CD4-positive, alpha-beta T cell treated with Interleukin-2 at 100 ng/mL for 4 hours (primary cell): ENCODE measurements around the gene SFRP5.

Source experiments
- DNase-seq: peaks from one replicate; pipeline ENCODE4 v3.0.0-alpha.2; 2020; ENCODE audit warnings: low spot score

Gene SFRP5

DNA sequence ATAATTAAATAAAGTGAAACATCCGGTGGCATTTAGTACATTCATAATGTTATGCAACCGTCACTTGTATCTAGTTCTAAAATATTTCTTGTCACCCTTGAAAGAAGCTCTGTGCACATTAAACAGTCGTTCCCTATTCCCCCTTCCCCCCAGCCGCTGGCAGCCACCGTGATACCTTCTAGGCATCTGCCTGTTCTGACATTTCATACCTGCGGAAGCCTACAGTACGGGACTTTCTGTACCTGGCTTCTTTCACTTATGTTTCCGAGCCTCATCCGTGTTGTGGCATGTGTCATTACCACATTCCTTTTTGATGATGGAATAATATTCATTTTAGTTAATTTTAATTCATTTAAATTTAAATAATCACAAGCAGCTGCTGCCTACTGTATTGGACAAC lies 13.9 kb upstream of the SFRP5 start:
- no peak for DNase-seq

DNA sequence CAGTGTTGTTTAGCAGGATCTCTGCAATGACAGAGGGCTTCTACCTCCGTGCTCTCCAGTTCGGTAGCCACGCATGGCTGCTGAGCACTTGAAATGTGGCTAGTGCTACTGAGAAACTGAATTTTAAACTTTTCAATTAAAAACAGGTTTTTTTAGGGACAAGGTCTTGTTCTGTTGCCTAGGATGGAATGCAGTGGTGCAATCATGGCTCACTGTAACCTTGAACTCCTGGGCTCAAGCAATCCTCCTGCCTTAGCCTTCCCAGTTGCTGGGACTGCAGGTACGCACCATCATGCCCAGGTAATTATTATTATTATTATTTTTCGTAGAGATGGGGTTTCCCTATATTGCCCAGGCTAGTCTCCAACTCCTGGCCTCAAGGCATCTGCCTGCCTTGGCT lies 13.4 kb upstream of the SFRP5 start:
- DNase-seq, result no peak

DNA sequence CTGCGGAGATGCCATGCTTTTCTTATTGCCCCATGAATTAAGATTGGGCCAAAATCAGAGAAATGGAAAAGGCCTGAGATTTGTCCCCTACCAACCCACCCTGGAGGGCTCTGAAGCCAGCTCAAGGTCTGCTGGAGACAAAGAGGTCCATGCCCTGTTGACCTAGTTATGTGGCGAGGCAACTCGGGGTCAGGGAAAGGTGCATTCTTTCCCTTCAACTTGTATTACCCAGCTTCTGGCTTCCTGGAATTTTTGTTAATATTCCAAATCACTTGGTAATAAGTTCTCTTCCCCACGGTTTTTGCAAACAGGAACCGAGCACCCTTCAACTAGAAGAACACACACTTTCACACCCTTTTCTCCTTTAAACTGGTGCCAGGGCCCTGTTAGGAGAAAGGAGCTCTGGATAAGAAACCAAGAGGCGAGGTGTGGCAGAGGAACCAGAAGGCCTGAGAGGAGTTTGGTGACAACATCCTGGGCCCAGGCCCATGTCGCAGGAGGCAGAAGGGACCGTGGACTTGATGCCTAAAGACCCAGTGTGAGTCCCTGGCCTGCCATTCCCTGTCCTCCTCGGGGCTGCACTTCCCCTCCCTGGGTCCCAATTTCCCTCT lies 12.5 kb upstream of the SFRP5 start:
- no peak for DNase-seq

DNA sequence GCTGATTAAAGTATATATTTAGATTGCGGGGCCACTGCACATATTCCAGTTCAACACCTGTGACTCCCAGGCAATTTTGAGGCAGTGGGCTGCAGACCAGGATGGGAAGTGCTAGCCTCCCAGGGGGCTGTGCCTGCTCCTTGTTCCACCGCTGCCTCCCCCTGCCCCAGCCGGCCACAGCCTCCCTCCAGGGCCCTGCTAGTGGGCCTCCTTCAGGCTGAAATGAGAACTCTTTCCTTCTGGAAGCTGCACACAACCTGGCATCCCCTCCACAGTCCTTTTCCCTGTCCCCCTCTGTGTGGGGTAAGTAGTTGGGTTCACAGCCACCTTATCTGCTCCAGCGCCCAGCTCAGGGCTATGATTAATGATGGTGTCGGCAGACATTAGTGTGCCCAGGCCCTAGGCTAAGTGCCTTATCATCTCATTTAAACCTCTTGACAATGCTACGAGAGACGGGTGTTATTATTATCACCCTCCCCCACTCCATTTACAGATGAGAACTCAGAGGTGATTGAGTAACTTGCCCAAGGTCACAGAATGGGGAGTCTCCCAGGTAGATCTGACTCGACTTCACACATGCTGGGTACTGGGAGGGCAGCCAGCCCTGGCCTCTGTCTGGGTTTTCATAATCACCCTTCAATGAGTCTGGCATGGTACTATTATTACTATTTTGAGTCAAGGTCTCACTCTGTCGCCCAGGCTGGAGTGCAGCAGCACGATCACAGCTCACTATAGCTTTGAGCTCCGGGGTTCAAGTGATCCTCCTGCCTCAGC lies 10.8 kb upstream of the SFRP5 start:
- DNase-seq, result no peak

DNA sequence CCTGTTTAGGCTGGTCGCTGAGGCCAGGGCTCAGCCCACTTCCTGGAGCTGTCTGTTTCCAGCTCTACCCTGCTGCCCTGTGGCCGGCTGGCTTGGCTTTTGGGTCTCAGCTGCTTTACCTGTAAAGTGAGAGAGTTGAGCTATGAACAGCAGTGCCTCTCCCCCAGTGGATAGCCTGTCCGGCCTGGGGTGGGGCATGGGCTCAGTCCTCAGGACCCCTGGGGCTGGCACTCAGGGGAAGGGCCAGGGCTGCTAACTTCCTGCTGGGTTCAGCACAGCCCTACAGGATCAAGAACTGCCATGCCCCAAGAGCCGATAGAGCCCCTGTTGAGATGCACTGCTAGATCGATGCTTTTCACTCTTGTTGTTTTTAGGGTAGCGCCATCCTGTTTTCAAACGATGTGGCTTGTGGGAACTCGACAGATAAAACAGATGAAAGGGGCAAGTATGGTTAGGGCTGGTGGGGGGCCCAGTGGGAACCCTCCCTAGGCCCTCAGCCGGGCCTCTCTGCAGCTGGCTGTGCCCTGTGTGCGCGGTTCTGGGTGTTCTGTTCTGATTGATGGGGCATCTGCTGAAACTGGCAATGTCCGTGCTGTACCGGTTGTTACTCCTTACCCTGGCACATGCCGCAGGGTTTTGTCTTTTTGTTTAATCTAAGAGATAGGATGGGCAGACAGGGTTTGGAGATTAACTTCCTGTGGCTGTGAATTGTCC lies 10.0 kb upstream of the SFRP5 start:
- no peak for DNase-seq

DNA sequence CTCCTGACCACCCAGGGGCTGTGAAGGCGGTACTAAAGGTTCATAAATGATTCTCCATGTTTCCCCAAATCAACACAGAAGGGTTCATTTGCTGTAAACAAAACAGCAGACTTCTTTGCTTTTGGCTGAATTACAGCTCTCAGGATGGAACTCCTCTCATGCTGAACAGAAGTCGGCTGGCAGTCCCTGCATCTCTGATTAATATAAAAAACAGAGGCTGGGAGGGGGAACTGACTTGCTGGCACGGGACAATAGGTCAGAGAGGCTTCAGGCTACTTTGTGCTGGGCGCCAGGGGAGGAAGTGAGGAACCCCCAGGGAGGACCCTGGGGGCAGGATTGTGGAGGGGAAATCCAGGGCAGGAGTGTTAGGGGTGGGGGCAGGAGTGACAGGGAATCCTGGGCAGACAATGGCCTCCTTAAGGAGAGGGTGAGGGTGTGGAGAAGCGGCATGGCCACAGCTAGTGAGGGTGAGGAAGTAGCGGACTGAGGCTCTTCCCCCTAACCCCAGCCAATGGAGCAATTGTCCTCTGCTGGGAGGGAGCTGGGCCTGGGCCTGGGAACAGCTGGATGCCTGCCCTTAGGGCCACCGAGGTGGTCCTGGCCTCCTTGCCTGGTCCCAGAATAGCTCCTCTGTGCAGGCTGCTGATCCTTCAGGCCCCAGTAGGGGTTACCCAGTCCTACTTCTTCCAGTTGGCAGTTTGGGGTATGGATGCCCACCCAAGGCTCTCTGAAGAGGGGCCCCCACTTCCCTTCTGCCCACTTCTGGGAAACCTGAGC lies 9.2 kb upstream of the SFRP5 start:
- no peak for DNase-seq

DNA sequence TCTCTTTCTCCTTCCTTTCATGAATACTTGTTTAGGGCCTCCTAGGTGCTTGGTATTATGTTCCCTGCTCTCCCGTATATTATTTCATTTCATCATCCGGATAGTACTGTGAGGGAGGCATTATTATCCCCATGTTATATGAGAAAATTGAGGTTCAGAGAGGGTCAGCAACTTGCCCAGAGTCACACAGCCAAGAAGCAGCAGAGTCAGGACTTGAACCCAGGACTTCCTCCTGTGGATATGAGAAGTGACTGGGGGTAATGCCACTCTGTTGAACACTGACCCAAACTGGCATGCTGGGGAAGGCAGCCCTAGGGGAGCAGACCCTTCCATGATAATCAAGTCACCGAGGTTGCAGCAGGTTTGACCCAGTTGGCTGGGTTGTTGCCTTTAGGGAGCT lies 8.2 kb upstream of the SFRP5 start:
- no peak for DNase-seq

DNA sequence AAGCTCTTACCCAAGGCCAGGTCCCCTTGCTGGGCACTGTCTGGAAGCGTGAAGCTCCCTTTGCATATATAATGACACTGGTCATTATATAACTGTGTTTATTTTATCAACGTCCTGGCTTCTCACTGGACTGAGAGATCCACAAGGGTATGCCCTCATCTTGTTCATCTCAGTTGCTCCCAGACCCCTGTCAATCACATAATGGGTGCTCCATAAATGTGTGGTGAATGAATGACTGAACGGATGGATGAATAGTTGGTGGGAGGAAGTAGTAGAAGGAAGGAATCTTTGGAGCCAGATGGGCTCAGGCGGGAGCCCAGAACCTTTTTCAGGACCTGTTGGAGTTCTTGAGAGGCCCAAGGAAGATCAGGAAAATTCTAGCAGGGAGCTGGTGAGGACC lies 7.7 kb upstream of the SFRP5 start:
- no peak for DNase-seq

DNA sequence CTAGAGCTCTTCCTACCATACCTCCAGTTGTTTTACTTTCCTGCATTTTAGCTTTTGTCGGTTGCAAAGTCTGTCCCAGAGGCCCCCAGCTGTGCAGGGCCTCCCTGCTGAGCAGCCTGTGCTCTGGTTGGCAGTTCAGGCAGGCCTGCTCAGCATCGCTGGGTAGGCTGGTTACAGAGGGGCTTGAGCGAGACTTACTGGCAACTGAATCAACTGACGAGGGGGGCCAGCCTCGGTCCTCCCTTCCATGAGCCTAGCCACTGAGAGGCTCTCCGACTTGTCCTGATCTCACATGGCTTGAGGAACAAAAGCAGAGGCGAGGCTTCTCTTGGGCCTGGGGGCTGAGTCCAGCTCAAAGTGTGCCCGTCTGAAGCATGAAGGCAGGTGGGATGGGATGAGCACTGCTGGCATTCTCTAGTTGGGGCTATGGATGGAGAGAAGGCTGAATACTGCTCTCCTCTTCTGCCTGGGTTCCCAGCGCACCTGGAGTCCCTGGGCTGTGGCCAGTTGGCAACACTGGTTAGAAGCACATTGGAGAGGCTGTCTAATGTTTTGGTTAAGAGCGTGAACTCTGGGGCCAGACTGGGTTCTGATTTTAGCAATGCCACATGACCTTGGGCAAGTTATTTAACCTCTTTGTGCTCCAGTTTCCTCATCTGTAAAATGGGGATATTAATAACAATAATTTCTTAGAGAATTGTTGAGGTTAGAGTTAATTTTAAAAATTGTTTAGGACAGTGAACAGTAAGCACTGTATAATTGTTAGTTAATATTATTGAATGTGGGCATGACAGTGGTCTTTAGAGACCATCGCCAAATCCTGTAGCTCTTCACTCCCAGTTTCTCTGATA lies 6.9 kb upstream of the SFRP5 start:
- DNase-seq, result no peak

DNA sequence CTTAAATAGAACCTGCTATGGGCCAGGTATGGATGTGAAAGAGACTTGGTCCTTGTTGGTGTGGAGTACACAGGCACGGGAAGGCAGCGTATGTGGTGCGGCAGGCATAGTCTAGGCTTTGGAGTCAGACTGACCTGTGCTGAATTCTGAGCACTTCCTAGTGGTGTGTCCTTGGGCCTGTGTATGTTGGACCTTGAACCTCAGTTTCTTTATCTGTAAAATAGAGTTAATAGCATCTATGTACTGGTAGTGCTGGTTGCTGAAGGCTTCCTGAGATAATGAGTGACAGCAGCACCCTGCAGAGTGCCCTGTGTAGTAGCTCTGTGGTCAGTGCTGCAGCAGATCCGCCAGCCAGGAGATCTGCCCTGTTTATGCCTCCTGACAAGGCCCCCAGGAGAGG lies 5.3 kb upstream of the SFRP5 start:
- no peak for DNase-seq

DNA sequence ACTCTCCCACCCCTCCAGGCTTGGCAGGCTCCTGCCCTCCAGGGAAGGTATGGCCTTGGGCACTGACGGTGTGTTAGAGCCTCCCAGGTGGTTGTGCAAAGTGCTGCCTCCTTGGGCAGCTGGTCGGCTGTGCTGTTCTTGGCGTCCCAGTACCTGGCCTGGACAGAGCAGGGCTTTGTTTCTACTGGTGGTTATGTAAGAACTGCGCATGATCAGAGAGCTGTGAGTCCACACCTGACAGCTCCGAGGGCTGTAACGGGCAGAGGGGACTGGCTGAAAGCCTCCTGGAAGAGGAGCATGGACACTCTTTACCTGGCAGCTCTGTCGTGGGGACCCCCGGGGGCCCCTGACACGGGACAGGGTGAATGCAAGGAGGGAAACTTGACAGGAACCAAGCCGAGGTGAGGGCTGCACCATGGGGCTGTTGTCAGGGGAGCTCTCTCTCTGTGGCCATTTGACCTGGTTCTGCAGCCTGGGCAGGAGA lies 3.1 kb upstream of the SFRP5 start:
- DNase-seq, result no peak

DNA sequence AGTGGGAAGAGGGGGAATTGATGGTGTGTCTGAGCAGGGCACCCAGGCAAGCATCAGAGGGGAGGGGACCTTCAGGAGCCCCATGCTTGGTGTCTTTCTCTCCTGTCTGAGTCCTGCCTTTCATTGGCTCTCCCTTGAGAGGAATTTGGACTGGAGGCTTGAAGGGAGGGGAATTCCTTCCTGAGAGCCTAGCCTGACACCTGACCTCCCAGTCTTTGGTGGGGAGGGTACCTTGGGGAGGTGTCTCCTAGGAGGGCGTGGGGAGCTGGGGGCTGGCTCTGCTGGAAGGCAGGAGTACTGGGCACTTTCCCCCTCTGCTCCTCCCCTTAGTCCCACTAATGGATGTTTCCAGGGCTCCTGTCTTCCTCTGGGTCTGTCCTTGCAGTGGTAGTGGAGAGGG lies 1.3 kb upstream of the SFRP5 start:
- no peak for DNase-seq

DNA sequence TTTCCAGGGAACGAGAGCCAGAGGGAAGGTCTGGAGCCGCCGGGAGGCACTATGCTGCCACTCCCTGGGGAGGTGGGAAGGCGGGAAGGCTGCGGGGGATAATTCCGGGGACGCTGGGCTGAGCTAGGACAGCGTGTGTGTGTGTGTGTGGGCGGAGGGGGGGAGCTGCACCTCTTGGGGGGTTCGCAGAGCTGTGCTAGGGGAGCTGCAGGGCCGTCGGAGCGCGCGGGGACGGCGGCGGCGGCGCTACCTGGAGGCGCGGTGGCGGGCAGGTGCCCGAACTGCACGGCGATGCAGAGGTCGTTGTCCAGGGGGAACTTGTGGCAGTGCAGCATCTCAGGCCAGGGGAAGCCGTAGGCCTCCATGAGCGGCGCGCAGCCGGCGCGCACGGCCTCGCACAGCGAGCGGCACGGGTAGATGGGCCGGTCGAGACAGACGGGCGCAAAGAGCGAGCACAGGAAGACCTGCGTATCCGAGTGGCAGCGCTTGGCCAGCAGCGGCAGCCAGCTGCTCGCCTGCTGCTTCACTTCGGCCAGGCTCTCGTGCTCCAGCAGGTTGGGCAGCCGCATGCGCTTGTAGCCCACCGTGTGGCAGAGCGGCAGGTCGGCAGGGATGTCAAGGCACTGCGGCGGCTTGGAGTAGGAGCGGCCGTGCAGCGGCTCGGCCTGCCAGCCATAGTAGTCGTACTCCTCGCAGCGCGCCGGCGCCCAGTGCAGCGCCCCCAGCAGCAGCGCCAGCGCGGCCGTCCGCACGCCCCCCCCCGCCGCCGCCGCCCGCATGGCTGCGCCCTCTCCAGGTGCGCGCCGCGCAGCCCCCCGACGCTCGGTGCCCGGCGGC lies 526 bp downstream of the SFRP5 start:
- DNase-seq, result no peak

DNA sequence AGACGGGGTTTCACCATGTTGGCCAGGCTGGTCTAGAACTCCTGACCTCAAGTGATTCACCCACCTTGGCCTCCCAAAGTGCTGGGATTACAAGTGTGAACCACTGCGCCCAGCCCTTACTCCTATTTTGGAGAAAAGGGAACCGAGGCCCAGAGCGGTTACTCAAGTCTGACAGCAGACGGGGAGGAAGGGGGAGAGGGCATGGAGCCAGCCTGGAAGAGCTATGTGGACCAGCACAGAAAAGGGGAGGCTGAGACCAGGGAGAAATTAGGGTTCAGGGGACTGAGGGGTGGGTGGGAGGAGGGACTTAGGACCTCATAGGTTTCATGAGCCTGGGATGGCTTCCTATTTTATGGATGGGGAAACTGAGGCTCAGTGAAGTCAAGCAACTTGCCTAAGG lies 1.5 kb downstream of the SFRP5 start:
- DNase-seq, result no peak

DNA sequence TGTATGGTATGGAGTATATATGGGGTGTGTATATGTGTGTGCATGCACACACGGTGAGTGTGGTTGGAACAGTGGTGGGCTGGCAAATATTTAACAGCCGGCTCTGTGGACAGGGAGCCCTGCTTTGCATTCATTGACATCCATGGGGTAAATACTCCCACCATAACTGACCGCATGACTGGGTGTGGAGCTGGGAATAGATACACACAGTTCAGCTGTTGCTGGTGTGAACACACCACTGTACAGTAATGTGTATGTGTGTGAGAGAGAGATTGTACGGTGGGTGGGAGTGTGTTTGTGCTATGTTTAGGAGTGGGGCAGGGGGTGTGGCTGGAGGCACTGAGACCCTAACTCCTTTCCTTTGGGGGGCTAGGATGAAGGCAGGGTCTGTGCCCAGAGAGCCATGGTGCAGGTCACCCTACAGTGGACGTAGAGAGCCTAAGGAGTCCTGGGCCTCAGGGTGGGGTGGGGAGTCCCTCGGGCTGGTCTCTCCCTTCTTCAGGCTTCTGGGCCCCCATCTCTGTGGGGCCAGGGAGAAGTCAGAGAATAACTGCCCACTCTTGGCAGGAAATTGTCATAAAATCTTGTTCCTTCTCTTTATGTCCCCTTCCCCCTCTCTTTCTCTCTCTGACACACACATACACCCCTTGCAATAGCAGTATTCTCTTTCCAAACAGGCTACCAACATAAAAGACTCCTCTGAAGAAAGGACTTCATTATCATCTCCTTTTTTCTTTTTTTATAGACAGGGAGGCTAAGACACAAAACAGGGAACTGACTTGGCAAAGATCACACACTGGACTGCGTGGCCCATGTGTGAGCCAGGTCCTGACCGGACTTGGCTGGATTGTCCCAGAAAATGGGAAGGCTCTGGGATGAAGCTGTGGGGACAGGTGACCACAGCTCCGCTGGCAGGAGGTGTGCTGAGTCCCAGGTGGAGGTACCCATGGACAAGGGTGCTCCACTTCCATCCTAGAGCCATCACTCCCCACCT lies 3.2 kb downstream of the SFRP5 start:
- DNase-seq, result no peak

DNA sequence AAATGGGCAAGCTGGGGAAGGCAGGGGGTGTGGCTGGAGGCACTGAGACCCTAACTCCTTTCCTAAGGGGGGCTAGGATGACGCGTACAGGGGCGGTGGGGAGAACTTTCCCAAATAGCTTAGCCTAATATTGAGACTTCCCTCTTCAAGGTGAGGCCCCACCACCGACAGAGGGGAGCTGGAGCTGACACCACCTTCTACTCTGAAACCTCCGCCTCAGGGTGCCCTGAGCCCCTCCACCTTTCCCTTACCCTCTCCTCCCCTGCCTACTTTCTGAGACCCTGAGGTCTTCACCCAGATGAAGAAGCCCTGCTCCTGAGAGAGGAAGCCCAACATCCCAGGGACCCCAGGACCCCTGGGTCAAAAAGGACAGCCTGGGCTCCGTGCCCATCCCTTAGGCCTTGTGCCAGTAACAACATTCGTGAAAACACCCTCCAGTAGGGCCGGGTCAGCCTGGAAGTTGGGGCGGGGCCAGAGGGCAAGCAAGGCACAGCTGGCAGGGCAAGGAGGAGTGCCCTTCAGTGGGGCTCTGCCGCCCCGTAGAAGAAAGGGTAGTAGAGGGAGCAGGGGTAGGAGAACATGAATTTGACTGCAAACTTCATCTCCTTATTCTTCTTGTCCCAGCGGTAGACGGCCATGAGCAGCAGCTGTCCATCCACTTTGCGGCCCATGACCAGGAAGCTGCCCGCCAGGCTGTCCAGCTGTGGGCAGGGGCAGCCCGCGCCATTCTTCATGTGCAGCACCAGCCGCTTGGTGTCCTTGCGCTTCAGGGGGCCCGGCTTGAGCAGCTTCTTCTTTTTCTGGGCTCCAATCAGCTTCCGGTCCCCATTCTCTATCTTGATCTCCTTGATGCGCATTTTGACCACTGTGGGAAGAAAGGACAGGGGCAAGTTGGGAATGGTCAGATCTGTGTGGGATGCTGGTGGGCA lies 4.5 kb downstream of the SFRP5 start:
- no peak for DNase-seq

DNA sequence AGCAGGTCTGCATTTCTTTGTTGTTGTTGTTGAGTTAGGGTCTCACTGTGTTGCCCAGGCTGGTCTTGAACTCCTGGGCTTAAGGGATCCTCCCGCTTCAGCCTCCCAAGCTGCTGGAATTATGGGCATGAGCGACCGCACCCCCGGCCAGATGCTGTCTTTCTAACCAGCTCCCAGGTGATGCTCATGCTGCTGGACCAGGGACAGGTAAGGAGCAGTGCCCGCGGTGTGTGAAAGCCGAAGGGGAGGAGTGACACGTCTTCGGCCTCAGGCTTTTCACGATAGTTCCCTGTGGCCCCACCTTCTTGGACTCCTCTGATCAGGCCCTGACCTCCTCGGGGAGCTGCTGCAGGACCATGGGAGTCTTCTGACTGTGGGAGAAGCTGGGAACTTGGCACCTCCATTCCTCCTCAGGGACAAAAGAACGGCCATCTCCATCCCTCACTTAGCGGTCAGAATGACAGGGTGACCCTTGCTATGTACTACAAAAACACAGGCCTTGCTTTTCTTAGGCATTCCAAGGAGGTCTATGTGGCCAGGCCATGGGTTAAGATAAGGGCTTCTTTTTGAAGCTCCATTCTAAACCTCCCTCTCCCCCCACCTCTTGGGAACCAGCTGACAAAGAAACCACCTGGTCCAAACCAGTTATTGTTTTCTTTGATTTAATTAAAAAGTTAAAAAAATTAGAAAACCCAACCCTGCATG lies 5.5 kb downstream of the SFRP5 start:
- no peak for DNase-seq

DNA sequence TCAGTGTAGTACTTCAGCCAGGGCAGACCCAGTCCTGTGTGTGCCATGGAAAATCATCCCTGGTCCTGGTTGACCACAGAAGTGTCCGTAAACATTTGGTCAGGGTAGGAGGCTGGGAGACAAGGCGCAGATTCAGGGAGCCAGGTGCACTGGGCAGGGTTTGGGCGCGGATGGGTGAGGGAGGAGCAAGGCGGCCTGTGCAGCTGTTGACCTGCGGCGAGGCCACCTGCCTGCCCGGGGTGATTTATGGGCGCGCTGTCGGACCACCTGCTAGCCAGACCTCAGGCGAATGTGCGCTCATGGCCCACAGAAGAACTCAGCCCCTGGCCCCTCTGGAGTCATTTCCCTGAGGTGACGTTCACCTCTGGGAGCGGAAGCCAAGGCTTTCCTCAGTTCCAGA lies 6.6 kb downstream of the SFRP5 start:
- DNase-seq, result no peak
